RPMI7951 (cell line): ENCODE measurements around the gene ERCC3. TPM values are rescaled to one million over a fixed set of nuclear protein-coding genes. Genes with fewer than 3 reads are reported as not detected.
"Not testable (repeated sequence)": the region's sequence is repeated elsewhere in the genome, so short reads cannot be mapped to it uniquely, and the experiment has no call there.

Experiments
- DNase-seq: peaks from one replicate; pipeline ENCODE4 v3.0.0-alpha.2; 2012; ENCODE audit warnings: low read depth
- total RNA-seq: library from RNA; depleted of rRNA; stranded (reverse); fragments of >200 nt; shearing (Covaris generic); gene quantifications from 2 replicates; pipeline ENCODE4 v1.2.3, GENCODE V29; 2014

ERCC3 gene
- total RNA-seq, 1 experiment from 2014 or later: 45.1 TPM

DNA sequence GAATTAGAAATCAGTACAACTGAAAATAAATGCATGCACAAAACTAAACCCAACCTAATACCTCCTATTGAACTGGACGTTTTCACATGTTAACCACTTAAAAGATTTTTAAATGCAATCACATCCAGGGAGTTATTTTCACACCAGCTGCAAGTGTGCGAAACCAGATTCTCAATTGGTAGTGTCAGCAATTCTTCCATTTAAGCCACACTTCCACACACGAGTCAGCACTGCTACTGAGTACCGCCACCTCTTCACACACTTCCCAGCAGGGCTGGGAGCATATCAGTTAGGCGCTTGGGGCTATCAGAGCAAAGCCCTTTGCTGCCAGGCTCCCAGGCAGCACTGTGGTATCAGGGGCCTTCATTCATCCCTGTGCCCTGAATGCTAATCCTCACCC, 14.2 kb downstream of the ERCC3 start:
- no peak for DNase-seq

GRCh38 chr2:127278959-127279358, 15.0 kb downstream of the ERCC3 start:
- DNase-seq: no peak

GRCh38 chr2:127277028-127277427, 16.9 kb downstream of the ERCC3 start:
- DNase-seq: no peak

GRCh38 chr2:127275789-127276188, 18.2 kb downstream of the ERCC3 start:
- no peak for DNase-seq

DNA sequence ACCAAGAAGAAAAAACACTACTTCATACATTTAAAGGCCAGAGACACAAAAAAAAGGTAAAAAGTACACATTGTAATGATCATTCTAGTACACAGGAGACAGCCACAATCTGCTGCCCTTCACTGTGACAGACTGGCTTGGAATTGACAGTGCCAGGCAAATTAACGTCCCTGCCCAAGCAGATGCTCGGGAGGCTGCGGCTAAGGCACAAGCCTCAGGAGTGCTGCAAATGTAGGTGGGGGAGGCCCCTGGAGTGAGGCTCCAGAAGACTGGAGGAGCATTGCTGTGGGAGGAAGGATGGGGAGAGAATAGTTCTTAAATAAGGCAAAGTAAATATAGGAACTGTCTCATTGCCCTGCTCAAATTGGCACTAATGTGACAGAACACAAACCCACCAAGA, 18.6 kb downstream of the ERCC3 start:
- no peak for DNase-seq

DNA sequence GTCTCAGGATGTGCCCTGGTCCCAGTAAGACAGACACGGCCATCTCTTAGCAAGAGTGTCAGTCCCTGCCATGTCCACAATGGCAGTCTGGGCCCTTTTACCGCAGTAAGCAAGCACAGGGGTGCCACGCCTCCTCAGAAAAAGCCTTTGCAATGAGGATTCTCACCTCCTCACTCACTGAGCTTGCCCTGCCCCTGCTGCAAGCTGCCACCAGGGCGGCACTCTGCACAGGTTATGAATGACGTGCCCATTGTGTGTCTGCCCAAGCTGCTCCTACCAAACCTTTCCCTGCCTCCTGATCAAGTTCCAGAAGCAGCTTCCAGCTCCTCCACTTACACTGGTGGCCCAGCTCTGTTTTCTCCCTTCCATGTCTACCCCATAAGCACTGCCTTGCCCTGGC, 23.3 kb downstream of the ERCC3 start:
- DNase-seq: no peak

DNA sequence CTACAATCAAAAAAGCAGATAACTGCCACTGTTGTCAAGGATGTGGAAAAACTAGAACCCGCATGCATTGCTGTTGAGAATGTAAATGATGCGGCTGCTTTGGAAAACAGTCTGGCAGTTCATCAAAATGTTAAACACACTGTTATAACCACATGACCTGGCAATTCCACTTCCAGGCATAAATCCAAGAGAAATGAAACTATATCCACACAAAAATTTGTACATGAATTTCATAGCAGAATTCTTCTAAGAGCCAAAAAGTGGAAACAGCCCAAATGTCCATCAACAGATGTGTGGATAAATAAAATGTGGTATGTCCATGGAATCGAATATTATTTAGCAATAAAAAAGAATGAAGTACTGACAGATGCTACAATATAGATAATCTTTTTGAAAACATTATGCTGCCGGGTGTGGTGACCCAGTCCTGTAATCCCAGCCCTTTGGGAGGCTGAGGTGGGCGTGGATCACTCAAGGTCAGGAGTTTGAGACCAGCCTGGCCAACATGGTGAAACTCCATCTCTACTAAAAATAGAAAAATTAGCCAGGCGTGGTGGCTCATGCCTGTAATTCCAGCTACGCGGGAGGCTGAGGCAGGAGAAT, 32.0 kb downstream of the ERCC3 start:
- DNase-seq: no peak

DNA sequence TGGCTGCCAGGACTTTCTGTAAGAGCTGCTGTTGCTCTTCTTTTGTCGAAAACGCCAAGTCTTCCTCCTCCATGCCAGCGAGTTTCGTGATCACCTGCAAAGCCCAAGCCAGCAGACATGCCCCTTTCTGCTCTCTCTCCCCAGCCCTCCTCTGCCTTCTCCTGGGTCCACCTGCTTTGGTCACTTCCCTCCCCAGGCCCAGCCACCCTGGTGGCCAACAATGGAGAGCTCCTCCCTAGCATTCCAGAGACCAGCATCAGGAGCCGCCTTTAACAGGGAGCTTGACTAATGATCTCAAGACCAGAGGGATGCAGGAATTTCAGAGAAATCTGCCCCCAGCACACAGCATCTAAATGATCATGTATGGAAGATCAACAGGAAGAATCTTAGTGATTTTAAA, 34.6 kb downstream of the ERCC3 start:
- no peak for DNase-seq

- DNase-seq: no peak
These were observed 37.1 kb downstream of the ERCC3 start for GRCh38 chr2:127256866-127257265.

- no peak for DNase-seq
These were observed 37.6 kb downstream of the ERCC3 start for GRCh38 chr2:127256381-127256780.

- no peak for DNase-seq
These were observed 38.2 kb downstream of the ERCC3 start for GRCh38 chr2:127255721-127256120.

- DNase-seq: peak; percentile 35
These were observed 38.8 kb downstream of the ERCC3 start for GRCh38 chr2:127255146-127255545.

DNA sequence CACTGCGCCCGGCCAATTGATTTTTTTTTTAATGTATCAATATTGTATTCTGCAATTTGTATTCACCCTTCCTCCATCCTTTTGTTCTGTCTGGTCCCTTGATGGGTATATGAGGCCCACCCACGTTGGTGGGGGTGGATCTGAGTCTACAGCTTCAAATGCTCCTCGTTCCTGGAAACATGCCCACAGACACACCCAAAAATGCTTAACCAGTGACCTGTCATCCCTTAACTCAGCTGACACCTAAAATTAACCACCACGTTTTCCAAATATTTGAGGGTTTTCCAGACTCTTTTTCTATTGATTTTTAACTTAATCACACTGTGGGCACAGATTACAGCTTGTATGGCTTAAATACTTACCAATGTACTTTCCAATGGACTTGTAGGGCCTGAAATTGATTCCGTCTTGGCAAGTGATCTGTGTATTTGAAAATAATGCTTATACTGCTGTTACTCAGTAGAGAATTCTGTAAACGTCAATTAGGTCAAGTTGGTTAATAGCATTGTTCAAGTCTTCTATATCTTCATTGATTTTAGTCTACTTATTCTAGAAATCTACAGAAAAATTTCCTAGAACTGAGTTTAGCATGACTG, 39.5 kb downstream of the ERCC3 start:
- peak; percentile 48 for DNase-seq

DNA sequence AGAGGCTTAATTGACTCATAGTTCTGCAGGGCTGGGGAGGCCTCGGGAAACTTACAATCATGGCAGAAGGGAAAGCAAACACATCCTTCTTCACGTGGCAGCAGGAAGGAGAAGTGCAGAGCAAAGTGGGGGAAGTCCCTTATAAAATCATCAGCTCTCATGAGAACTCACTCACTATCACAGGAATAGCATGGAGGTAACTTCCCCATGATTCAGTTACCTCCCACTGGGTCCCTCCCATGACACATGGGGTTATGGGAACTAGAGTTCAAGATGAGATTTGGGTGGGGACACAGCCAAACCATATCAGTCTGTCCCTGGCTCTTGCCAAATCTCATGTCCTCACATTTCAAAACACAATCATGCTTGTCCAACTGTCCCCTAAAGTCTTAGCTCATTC, 52.8 kb downstream of the ERCC3 start:
- not testable (repeated sequence) for DNase-seq

- DNase-seq: no peak
These were observed 54.5 kb downstream of the ERCC3 start for GRCh38 chr2:127239395-127239794.

GRCh38 chr2:127237768-127238167, 56.2 kb downstream of the ERCC3 start:
- DNase-seq: not testable (repeated sequence)

- DNase-seq: no peak
These were observed 58.8 kb downstream of the ERCC3 start for GRCh38 chr2:127235082-127235702.

DNA sequence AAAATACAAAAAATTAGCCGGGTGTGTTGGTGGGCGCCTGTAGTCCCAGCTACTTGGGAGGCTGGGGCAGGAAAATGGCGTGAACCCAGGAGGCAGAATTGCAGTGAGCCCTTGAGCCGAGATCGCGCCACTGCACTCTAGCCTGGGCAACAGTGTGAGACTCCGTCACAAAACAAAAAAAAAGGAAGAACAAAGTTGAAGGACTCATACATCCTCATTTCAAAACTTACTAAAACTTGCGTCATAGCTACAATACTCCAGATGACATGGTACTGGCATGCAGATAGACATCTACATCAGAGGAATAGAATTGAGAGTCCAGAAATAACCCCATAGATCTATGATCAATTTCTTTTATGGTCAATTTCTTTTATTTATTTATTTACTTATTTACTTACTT, 60.2 kb downstream of the ERCC3 start:
- DNase-seq: no peak

GRCh38 chr2:127231130-127231865, 62.6 kb downstream of the ERCC3 start:
- DNase-seq: no peak

GRCh38 chr2:127229555-127229954, 64.4 kb downstream of the ERCC3 start:
- no peak for DNase-seq

GRCh38 chr2:127228102-127228501, 65.8 kb downstream of the ERCC3 start:
- peak; percentile 37 for DNase-seq

DNA sequence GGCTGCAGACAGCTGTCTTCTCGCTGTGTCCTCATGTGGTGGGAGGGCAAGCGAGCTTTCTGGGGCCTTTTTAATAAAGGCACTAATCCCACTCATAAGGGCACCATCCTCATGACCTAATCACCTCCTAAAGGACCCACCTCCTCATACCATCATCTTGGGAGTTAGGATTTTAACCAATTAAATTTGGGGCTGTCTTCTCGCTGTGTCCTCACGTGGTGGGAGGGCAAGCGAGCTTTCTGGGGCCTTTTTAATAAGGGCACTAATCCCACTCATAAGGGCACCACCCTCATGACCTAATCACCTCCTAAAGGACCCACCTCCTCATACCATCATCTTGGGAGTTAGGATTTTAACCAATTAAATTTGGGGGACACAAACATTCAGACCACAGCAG, 66.7 kb downstream of the ERCC3 start:
- DNase-seq: not testable (repeated sequence)
